Peyer's patch (tissue), 4 donors: ENCODE data around the gene MBD3. TPM values are rescaled to one million over a fixed set of nuclear protein-coding genes. Genes with fewer than 3 reads are reported as not detected.

Experiments used
- DNase-seq, 3 donors: peaks; one replicate each; pipeline ENCODE4 v3.0.0-alpha.2; 2017 to 2019
- H3K27ac ChIP-seq, 4 donors: fragments of 200-600 bp; sonication (generic); one replicate each; pipeline ENCODE4 v1.5.1; 2016 to 2019
- H3K27me3 ChIP-seq, 2 donors: fragments of 200-600 bp; sonication (generic); one replicate each; pipeline ENCODE4 v1.5.1; 2019
- H3K36me3 ChIP-seq, 3 donors: fragments of 200-600 bp; sonication (generic); one replicate each; pipeline ENCODE4 v1.5.1; 2016 to 2019
- H3K4me1 ChIP-seq, 4 donors: fragments of 200-600 bp; sonication (generic); one replicate each; pipeline ENCODE4 v1.5.1; 2016 to 2019
- H3K4me3 ChIP-seq, 4 donors: fragments of 200-600 bp; sonication (generic); 1 replicate in 3 of 4; 2 replicates in 1 of 4; pipeline ENCODE4 v1.5.1; 2016 to 2019; ENCODE audit warnings: mild to moderate bottlenecking in 1 of 4
- H3K9me3 ChIP-seq, 4 donors: fragments of 200-600 bp; sonication (generic); one replicate each; pipeline ENCODE4 v1.5.1; 2016 to 2019; ENCODE audit warnings: mild to moderate bottlenecking in 1 of 4
- CTCF ChIP-seq, 6 experiments: fragments of 450-650 bp in 4 of 6; fragments of 200-600 bp in 2 of 6; sonication (generic) in 1 of 6; IDR thresholded peaks; one replicate each; pipeline ENCODE4 v1.5.1; 2017 to 2019; ENCODE audit warnings: antibody characterized with exemption in 6 of 6, mild to moderate bottlenecking in 3 of 6, moderate library complexity in 1 of 6
- POLR2A ChIP-seq, 2 donors: fragments of 450-650 bp; IDR thresholded peaks; one replicate each; pipeline ENCODE4 v1.5.1; 2017; ENCODE audit warnings: antibody characterized with exemption in 2 of 2, mild to moderate bottlenecking in 2 of 2, moderate library complexity in 2 of 2
- total RNA-seq, 4 donors: library from RNA; depleted of rRNA; stranded (reverse); fragments of >200 nt; gene quantifications; one replicate each; pipeline ENCODE4 v1.1.0, GENCODE V29; 2016

The MBD3 gene
- total RNA-seq, 4 donors from 2014 or later, result 58.7 to 110 (median 81.6) TPM

DNA sequence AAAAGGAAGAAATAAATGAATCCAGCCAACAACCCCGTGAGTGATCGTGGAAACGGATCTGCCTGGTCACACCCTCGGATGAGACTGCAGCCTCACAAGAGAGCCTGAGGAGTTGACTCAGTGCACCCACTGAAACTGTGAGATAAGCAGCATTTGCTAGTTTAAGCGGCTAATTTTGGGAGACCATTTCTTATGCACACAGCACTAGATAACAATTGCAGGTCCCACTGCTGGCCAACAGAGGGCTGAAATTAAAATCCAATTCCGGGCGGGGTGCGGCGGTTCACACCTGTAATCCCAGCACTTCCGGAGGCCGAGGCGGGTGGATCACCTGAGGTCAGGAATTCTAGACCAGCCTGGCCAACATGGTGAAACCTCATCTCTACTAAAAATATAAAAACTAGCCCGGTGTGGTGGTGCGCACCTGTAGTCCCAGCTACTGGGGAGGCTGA lies 9.0 kb upstream of the MBD3 start:
- peaks cover 0 to 27% (median 16%) of the 10 kb centered on the region in 4 donors for H3K4me1 ChIP-seq
- H3K27ac ChIP-seq, result no peak overlapping the region
- DNase-seq, result no peak
- H3K4me3 ChIP-seq, result no peak overlapping the region
- H3K9me3 ChIP-seq, result no peaks in the 10 kb centered on the region
- no peak for TF ChIP-seq POLR2A (IDR thresholded peaks at IDR 0.05)
- peak in 2 of 6 experiments; percentile 3 to 15 for TF ChIP-seq CTCF (IDR thresholded peaks at IDR 0.05)
- H3K27me3 ChIP-seq, result no peaks in the 10 kb centered on the region
- H3K36me3 ChIP-seq, result peaks cover 0 to 38% (median 0%) of the 10 kb centered on the region in 3 donors

DNA sequence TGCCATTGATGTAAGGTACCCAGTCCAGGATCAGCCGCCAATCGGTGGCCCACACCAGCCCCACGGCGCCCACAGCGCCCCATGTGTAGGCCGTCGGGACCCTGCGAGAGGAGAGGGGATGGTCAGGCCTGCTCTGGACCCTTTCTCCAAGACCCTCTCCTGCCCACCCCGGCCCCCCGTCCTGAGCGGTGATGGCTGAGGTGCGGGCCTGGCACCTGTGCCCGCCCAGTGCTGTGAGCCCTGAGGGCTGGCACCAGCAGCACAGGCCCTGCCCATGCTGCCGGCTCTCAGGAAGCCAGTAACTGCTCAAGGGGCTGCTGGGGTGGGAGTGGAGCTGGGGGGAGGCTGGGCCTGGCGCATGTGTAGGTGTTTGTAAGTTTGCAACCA lies 6.8 kb upstream of the MBD3 start:
- no peak overlapping the region for H3K4me3 ChIP-seq
- H3K27me3 ChIP-seq, result no peaks in the 10 kb centered on the region
- H3K4me1 ChIP-seq, result peaks cover 0 to 18% (median 7%) of the 10 kb centered on the region in 4 donors
- DNase-seq, result no peak
- no peaks in the 10 kb centered on the region for H3K9me3 ChIP-seq
- peaks cover 0 to 53% (median 0%) of the 10 kb centered on the region in 3 donors for H3K36me3 ChIP-seq
- no peak overlapping the region for H3K27ac ChIP-seq
- TF ChIP-seq POLR2A (IDR thresholded peaks at IDR 0.05) (no peak), CTCF (IDR thresholded peaks at IDR 0.05) (no peak)

GRCh38 chr19:1598777-1599459 lies 6.3 kb upstream of the MBD3 start:
- peaks cover 0 to 53% (median 0%) of the 10 kb centered on the region in 3 donors for H3K36me3 ChIP-seq
- H3K27ac ChIP-seq, result no peak overlapping the region
- DNase-seq, result no peak
- TF ChIP-seq POLR2A (IDR thresholded peaks at IDR 0.05) (no peak), CTCF (IDR thresholded peaks at IDR 0.05) (no peak)
- no peaks in the 10 kb centered on the region for H3K27me3 ChIP-seq
- H3K4me1 ChIP-seq, result peaks cover 0 to 13% (median 2%) of the 10 kb centered on the region in 4 donors
- H3K9me3 ChIP-seq, result no peaks in the 10 kb centered on the region
- H3K4me3 ChIP-seq, result no peak overlapping the region

GRCh38 chr19:1593501-1593772 lies 772 bp upstream of the MBD3 start:
- H3K27ac ChIP-seq, result peak overlapping the region in 2 of 4 donors; percentile 92 to 93
- no peak for TF ChIP-seq CTCF (IDR thresholded peaks at IDR 0.05)
- TF ChIP-seq POLR2A (IDR thresholded peaks at IDR 0.05), result no peak

DNA sequence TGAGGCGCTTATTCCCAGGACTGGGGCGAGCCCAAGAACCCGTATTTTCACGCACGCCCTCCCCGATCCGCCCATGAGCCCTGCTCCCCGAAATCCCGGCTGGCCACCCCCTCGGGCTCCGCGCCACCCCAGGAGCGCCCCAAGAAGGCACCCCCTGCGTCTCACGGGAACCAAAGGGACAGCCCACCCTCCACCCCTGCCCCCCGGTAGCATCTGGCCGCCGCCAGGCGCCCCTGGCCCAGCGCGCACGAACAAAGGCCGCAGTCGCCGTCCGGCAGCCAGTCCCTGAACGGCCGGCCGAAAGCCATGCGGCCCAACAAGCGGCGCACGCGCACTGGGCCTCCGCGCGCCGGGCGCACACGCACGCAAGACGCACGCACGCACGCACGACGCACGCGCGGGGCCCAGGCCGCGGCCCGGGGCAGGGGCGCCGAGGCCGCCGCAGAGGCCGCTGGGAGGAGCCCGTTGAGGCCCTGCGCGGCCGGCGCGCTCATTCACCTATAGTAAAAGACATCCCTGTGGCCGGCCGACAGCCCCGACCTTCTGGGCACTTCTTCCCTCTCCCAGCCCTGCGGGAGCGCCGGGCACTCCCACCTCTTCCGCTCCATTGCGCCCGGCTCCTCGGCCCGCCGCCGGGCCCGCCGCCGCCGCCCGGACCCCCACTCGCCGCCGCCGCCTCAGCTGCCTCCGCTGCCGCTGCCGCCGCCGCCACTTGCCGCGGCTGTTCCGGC lies 476 bp downstream of the MBD3 start:
- peak; percentile 77 to 94 (median 91) for DNase-seq
- H3K27ac ChIP-seq, result peak overlapping the region; percentile 92 to 100 (median 96)
- peaks cover 0 to 21% (median 0%) of the 10 kb centered on the region in 3 donors for H3K36me3 ChIP-seq
- H3K4me3 ChIP-seq, result peak overlapping the region; percentile 59 to 87 (median 78)
- TF ChIP-seq POLR2A (IDR thresholded peaks at IDR 0.05) (peak; percentile 56 to 84), CTCF (IDR thresholded peaks at IDR 0.05) (no peak)
- no peaks in the 10 kb centered on the region for H3K27me3 ChIP-seq
- H3K9me3 ChIP-seq, result no peaks in the 10 kb centered on the region
- H3K4me1 ChIP-seq, result peaks cover 0 to 33% (median 10%) of the 10 kb centered on the region in 4 donors

More at GRCh38 chr19:1593501-1593772, 772 bp upstream of the MBD3 start:
- Histone ChIP-seq H3K9me3 (no peaks in the 10 kb centered on the region), H3K27me3 (no peaks in the 10 kb centered on the region), H3K36me3 (peaks cover 0 to 34% (median 0%) of the 10 kb centered on the region in 3 donors), H3K4me3 (peak overlapping the region; percentile 59 to 87 (median 77)), H3K4me1 (peaks cover 0 to 23% (median 10%) of the 10 kb centered on the region in 4 donors)
- DNase-seq, result no peak
